RWPE2 (cell line): Measurements from ENCODE around the gene STX12.
"Not testable (repeated sequence)": the region's sequence is repeated elsewhere in the genome, so short reads cannot be mapped to it uniquely, and the experiment has no call there.

Experiments
- ATAC-seq: fragments of 200-7000 bp; cut with Tn5 transposase; 3 replicates; pipeline ENCODE4 v1.9.1; 2021; ENCODE audit warnings: low read depth
- DNase-seq: peaks from one replicate; pipeline ENCODE4 v3.0.0-alpha.2; 2020; ENCODE audit warnings: low spot score
- H3K27ac ChIP-seq: fragments of 450-650 bp; 2 replicates; pipeline ENCODE4 v1.5.1; 2017; ENCODE audit warnings: mild to moderate bottlenecking; ENCODE audit not compliant: poor library complexity, severe bottlenecking
- H3K27me3 ChIP-seq: fragments of 250-450 bp; sonication (Bioruptor Pico); 2 replicates; pipeline ENCODE4 v1.5.1; 2021; ENCODE audit warnings: mild to moderate bottlenecking, moderate library complexity; ENCODE audit not compliant: insufficient read depth, poor library complexity, severe bottlenecking
- H3K36me3 ChIP-seq: fragments of 250-450 bp; sonication (Bioruptor Pico); 2 replicates; pipeline ENCODE4 v1.5.1; 2020; ENCODE audit warnings: low read depth, mild to moderate bottlenecking, moderate library complexity
- H3K4me1 ChIP-seq: fragments of 250-450 bp; sonication (Bioruptor Pico); 2 replicates; pipeline ENCODE4 v1.5.1; 2021; ENCODE audit warnings: mild to moderate bottlenecking, moderate library complexity; ENCODE audit not compliant: insufficient read depth, poor library complexity, severe bottlenecking
- H3K4me3 ChIP-seq: fragments of 250-450 bp; sonication (Bioruptor Pico); 2 replicates; pipeline ENCODE4 v1.5.1; 2021; ENCODE audit warnings: mild to moderate bottlenecking, moderate library complexity; ENCODE audit not compliant: severe bottlenecking
- H3K9me3 ChIP-seq: fragments of 250-450 bp; sonication (Bioruptor Pico); 2 replicates; pipeline ENCODE4 v1.5.1; 2021; ENCODE audit warnings: mild to moderate bottlenecking, moderate library complexity; ENCODE audit not compliant: severe bottlenecking
- CTCF ChIP-seq: fragments of 450-650 bp; IDR thresholded peaks from one replicate; pipeline ENCODE4 v1.5.1; 2017; ENCODE audit warnings: mild to moderate bottlenecking, moderate library complexity; ENCODE audit not compliant: poor library complexity, severe bottlenecking

STX12 gene

DNA sequence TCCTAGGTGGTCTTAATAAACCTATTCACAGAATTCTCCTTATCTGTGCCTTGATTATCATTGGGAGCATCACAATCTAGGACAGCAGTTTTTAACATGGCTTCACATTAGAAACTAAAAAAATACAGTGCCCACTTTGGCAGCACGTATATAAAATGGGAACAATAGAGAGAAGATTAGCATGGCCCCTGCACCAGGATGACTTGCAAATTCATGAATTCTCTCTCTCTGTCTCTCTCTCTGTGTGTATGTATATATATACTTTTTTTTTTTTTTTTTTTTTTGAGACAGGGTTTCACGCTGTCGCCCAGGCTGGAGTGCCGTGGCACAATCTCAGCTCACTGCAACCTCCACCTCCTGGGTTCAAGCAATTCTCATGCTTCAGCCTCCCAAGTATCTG is 51.4 kb downstream of the STX12 start:
- no peaks in the 10 kb centered on the region for H3K9me3 ChIP-seq
- no peak for ATAC-seq
- H3K4me1 ChIP-seq: no peaks in the 10 kb centered on the region
- no peak for TF ChIP-seq CTCF
- no peaks in the 10 kb centered on the region for H3K27me3 ChIP-seq
- DNase-seq: no peak
- no peak overlapping the region for H3K27ac ChIP-seq
- no peak overlapping the region for H3K4me3 ChIP-seq
- peaks cover 21% of the 10 kb centered on the region for H3K36me3 ChIP-seq

GRCh38 chr1:27829339-27829960 is 56.4 kb downstream of the STX12 start:
- not testable (repeated sequence) for H3K27ac ChIP-seq, H3K4me3 ChIP-seq, ATAC-seq, DNase-seq, H3K27me3 ChIP-seq, H3K9me3 ChIP-seq
- Histone ChIP-seq H3K4me1 (peaks cover 15% of the 10 kb centered on the region), H3K36me3 (peaks cover 21% of the 10 kb centered on the region)

- peak; percentile 98 for ATAC-seq
- peak; percentile 92 for DNase-seq
- Histone ChIP-seq H3K4me3 (peak within 1 kb of the TSS; percentile 95), H3K4me1 (peaks cover 15% of the 10 kb centered on the region), H3K27ac (peak within 1 kb of the TSS; percentile 38), H3K36me3 (peaks cover 27% of the 10 kb centered on the region), H3K27me3 (no peaks in the 10 kb centered on the region), H3K9me3 (no peaks in the 10 kb centered on the region)
- TF ChIP-seq CTCF: no peak
These were observed 57.8 kb downstream of the STX12 start, which contains the start of gene PPP1R8 for GRCh38 chr1:27830621-27831440. Gene PPP1R8 (plus strand): TSS chr1:27830782. CDS start chr1:27830836, 54 bp downstream.

DNA sequence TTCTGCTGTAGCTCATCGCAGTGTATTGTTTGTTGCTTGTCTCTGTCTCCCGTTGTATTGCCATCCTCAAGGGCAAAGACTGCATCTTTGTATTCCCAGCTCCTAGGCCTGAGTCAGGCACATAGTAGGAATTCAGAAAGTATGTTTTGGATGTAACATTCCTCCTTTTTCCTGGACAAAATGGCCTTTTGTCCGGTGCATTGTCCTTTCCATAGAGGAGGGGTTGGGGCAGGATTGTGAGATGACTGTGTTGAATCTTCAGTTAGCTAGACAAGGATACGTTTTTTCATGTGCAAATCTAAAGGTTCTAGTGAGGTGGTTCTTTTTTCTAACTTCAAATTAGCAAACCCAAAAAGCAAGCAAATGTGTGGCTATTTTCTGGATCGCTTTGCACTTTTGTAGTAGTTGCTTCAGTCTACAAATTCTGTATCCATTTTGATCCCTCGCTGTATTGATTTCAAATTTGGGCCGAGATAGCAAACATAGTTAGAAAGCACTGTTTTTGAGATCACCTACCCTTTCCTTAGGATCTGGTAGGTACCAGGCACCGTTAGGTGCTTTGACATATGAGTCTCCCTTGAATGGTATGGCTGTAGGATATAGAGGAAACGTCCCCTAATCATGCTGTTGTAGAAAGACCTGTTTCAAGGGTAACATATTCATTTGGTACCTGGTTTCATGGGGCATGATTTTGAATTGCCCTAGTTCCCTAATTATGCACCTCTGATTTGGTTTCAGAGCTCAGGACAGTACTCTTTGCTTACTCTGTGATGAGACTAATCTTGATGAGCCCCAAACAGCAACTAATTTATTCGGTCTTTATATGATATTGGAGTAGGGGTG is 58.8 kb downstream of the STX12 start:
- DNase-seq: no peak
- H3K27ac ChIP-seq: peak overlapping the region; percentile 38
- H3K36me3 ChIP-seq: peaks cover 30% of the 10 kb centered on the region
- H3K9me3 ChIP-seq: no peaks in the 10 kb centered on the region
- H3K4me3 ChIP-seq: peak overlapping the region; percentile 95
- TF ChIP-seq CTCF: no peak
- peaks cover 15% of the 10 kb centered on the region for H3K4me1 ChIP-seq
- ATAC-seq: no peak
- no peaks in the 10 kb centered on the region for H3K27me3 ChIP-seq

DNA sequence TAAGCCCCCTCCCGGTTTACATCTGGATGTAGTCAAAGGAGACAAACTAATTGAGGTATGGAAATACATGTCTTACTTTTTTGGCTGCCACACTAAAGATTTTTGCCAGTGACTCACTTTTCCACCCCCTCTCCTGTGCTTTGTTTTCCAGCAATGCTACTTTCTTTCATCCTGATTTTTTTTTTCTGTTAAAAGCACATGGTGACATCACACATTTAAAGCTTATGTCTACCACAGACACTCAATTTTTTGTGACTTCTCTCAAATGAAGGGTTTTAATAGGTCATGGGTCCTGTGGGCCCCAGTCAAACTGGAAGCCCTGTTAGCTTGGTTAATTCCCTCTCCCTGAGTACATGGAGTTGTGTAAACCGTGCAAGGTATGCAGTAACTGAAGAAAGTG is 59.7 kb downstream of the STX12 start:
- ATAC-seq (no peak), DNase-seq (no peak)
- Histone ChIP-seq H3K4me3 (no peak overlapping the region), H3K36me3 (peaks cover 35% of the 10 kb centered on the region), H3K27ac (peak overlapping the region; percentile 38), H3K4me1 (peaks cover 15% of the 10 kb centered on the region), H3K27me3 (no peaks in the 10 kb centered on the region), H3K9me3 (no peaks in the 10 kb centered on the region)
- no peak for TF ChIP-seq CTCF
